Esophagus squamous epithelium (tissue), 5 donors: Measurements from ENCODE around the gene CTRL. TPM values are rescaled to one million over a fixed set of nuclear protein-coding genes. Genes with fewer than 3 reads are reported as not detected.

Experiments
- DNase-seq: peaks from one replicate; lab custom pipeline; 2025; lab: John Stamatoyannopoulos, UW
- H3K27ac ChIP-seq, 4 donors: fragments of 200-600 bp; sonication (generic); one replicate each; pipeline ENCODE4 v1.5.1; 2016 to 2019; ENCODE audit warnings: mild to moderate bottlenecking in 1 of 4
- H3K27me3 ChIP-seq, 4 donors: fragments of 200-600 bp; sonication (generic); 1 replicate in 3 of 4; 2 replicates in 1 of 4; pipeline versions ENCODE4 v1.5.1 to v1.6.0; 2017 to 2021; ENCODE audit warnings: antibody characterized with exemption in 1 of 4
- H3K36me3 ChIP-seq, 3 donors: fragments of 200-600 bp; sonication (generic); one replicate each; pipeline ENCODE4 v1.5.1; 2016 to 2019
- H3K4me1 ChIP-seq, 3 donors: fragments of 200-600 bp; sonication (generic); one replicate each; pipeline ENCODE4 v1.5.1; 2017 to 2019
- H3K4me3 ChIP-seq, 4 donors: fragments of 200-600 bp; sonication (generic); 1 replicate in 3 of 4; 2 replicates in 1 of 4; pipeline ENCODE4 v1.5.1; 2016 to 2019; ENCODE audit warnings: mild to moderate bottlenecking in 2 of 4, moderate library complexity in 1 of 4
- H3K9me3 ChIP-seq, 3 donors: fragments of 200-600 bp; sonication (generic); one replicate each; pipeline ENCODE4 v1.5.1; 2016 to 2019
- POLR2A ChIP-seq, 4 donors: fragments of 450-650 bp; IDR thresholded peaks; one replicate each; pipeline ENCODE4 v1.6.1; 2017; ENCODE audit warnings: antibody characterized with exemption in 4 of 4, mild to moderate bottlenecking in 4 of 4, moderate library complexity in 3 of 4
- WGBS, 2 donors: methylation state at CpG; one replicate each; pipeline ENCODE4 v1.1.5; 2018; 5-methylcytosine and 5-hydroxymethylcytosine counted together
- intact Hi-C: fragments of 100-400 bp; cut with DNase I; formaldehyde crosslinking; loops from one replicate; pipeline ENCODE4 v1.15.0; 2022
- total RNA-seq, 4 donors: library from RNA; depleted of rRNA; stranded (reverse); fragments of >200 nt; gene quantifications; one replicate each; pipeline ENCODE4 v1.1.0, GENCODE V29; 2016
- TF ChIP-seq, protein P1 (sequence below), 6 experiments: fragments of 450-650 bp in 4 of 6; fragments of 200-600 bp in 2 of 6; sonication (generic) in 2 of 6; IDR thresholded peaks; one replicate each; pipeline ENCODE4 v1.5.1; 2016 to 2019; ENCODE audit warnings: antibody characterized with exemption in 6 of 6, mild to moderate bottlenecking in 4 of 6, moderate library complexity in 4 of 6
- donor health status: DM: yes; HTN: yes; CAD: no.

Gene CTRL
- total RNA-seq, 4 donors from 2014 or later = 1.2 to 1.8 TPM; not detected in 2

- intact Hi-C loops = no loop called here
- no peak for DNase-seq
- peaks cover 15 to 32% (median 22%) of the 10 kb centered on the region in 3 donors for H3K4me1 ChIP-seq
Observed at GRCh38 chr16:67933805-67934204, 2.1 kb upstream of the CTRL start.

GRCh38 chr16:67932462-67932840, 789 bp upstream of the CTRL start:
- Histone ChIP-seq H3K9me3 (no peaks in the 10 kb centered on the region), H3K4me1 (peaks cover 15 to 33% (median 19%) of the 10 kb centered on the region in 3 donors), H3K36me3 (peaks cover 4 to 67% (median 12%) of the 10 kb centered on the region in 3 donors), H3K4me3 (no peak overlapping the region), H3K27me3 (no peaks in the 10 kb centered on the region), H3K27ac (no peak overlapping the region)
- no peak for TF ChIP-seq POLR2A (IDR thresholded peaks at IDR 0.05)
- TF ChIP-seq, protein P1, sequence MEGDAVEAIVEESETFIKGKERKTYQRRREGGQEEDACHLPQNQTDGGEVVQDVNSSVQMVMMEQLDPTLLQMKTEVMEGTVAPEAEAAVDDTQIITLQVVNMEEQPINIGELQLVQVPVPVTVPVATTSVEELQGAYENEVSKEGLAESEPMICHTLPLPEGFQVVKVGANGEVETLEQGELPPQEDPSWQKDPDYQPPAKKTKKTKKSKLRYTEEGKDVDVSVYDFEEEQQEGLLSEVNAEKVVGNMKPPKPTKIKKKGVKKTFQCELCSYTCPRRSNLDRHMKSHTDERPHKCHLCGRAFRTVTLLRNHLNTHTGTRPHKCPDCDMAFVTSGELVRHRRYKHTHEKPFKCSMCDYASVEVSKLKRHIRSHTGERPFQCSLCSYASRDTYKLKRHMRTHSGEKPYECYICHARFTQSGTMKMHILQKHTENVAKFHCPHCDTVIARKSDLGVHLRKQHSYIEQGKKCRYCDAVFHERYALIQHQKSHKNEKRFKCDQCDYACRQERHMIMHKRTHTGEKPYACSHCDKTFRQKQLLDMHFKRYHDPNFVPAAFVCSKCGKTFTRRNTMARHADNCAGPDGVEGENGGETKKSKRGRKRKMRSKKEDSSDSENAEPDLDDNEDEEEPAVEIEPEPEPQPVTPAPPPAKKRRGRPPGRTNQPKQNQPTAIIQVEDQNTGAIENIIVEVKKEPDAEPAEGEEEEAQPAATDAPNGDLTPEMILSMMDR (IDR thresholded peaks at IDR 0.05) = no peak
- intact Hi-C loops = no loop called here
- no peak for DNase-seq
- WGBS, 2 donors = 70 to 100% methylated on average over 2 to 3 of the region's 4 CpGs

More at GRCh38 chr16:67933805-67934204, 2.1 kb upstream of the CTRL start:
- H3K27ac ChIP-seq = no peak overlapping the region
- peaks cover 0 to 53% (median 4%) of the 10 kb centered on the region in 3 donors for H3K36me3 ChIP-seq
- TF ChIP-seq POLR2A (IDR thresholded peaks at IDR 0.05) = no peak
- TF ChIP-seq, protein P1 (IDR thresholded peaks at IDR 0.05) = no peak
- H3K4me3 ChIP-seq = no peak overlapping the region
- H3K27me3 ChIP-seq = no peaks in the 10 kb centered on the region
- 29 to 69% methylated on average over 5 to 6 of the region's 7 CpGs for whole genome bisulfite sequencing, 2 donors
- no peaks in the 10 kb centered on the region for H3K9me3 ChIP-seq

DNA sequence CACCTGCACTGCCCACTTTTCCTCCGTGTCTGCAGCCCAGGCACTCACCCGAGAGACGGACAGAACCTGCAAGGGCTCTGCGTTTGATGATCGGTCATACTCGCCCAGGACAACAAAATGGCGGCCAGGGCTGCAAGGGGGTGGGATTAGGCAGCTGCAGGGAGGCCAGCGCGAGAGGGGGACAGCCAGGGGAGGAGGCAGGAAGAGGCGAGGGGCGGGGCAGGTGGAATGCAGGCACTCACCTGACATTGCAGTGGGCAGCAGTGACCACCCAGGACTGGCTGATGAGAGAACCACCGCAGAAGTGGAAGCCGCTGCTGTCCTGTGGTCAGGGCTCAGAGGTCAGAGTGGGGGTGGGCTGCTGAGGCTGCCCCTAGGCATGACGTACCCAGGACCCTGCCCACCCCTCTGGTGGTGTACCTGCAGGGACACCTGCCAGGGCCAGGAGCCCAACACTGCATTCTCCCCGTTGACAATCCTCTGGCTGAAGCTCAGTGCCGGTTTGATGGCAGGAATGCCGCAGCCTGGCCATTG, 917 bp downstream of the CTRL start:
- Histone ChIP-seq H3K36me3 (peaks cover 4 to 78% (median 15%) of the 10 kb centered on the region in 3 donors), H3K9me3 (no peaks in the 10 kb centered on the region), H3K4me3 (no peak overlapping the region), H3K27ac (no peak overlapping the region), H3K4me1 (peaks cover 9 to 37% (median 17%) of the 10 kb centered on the region in 3 donors), H3K27me3 (no peaks in the 10 kb centered on the region)
- intact Hi-C loops = no loop called here
- DNase-seq = no peak
- no peak for TF ChIP-seq POLR2A (IDR thresholded peaks at IDR 0.05)
- TF ChIP-seq, protein P1 (IDR thresholded peaks at IDR 0.05) = no peak
- 83 to 87% methylated on average over 6 to 8 of the region's 17 CpGs for WGBS, 2 donors

- Histone ChIP-seq H3K9me3 (no peaks in the 10 kb centered on the region), H3K4me3 (no peak overlapping the region), H3K27me3 (no peaks in the 10 kb centered on the region), H3K27ac (no peak overlapping the region), H3K4me1 (peaks cover 6 to 35% (median 14%) of the 10 kb centered on the region in 3 donors), H3K36me3 (peaks cover 4 to 78% (median 15%) of the 10 kb centered on the region in 3 donors)
- TF ChIP-seq POLR2A (IDR thresholded peaks at IDR 0.05) = no peak
- TF ChIP-seq, protein P1 (IDR thresholded peaks at IDR 0.05) = no peak
- WGBS, 2 donors = 89 to 91% methylated on average over 9 to 12 of the region's 14 CpGs
- no peak for DNase-seq
- intact Hi-C loops = no loop called here
Observed at GRCh38 chr16:67930191-67930590, 1.5 kb downstream of the CTRL start.

GRCh38 chr16:67928561-67929364, 2.9 kb downstream of the CTRL start:
- H3K27me3 ChIP-seq = no peaks in the 10 kb centered on the region
- intact Hi-C loops = loop anchor here (5.0 kb wide), 1 partner anchor 111 kb away; no protein-coding TSS in a partner anchor
- no peak for DNase-seq
- H3K9me3 ChIP-seq = no peaks in the 10 kb centered on the region
- no peak overlapping the region for H3K27ac ChIP-seq
- no peak for TF ChIP-seq POLR2A (IDR thresholded peaks at IDR 0.05)
- TF ChIP-seq, protein P1 (IDR thresholded peaks at IDR 0.05) = peak; percentile 65 to 92 (median 83)
- no peak overlapping the region for H3K4me3 ChIP-seq
- peaks cover 4 to 77% (median 15%) of the 10 kb centered on the region in 3 donors for H3K36me3 ChIP-seq
- peaks cover 0 to 34% (median 5%) of the 10 kb centered on the region in 3 donors for H3K4me1 ChIP-seq
- 16 to 39% methylated on average over 6 to 11 of the region's 16 CpGs for WGBS, 2 donors
